Measurements from ENCODE around the gene RS1. TPM values are rescaled to one million over a fixed set of nuclear protein-coding genes. Genes with fewer than 3 reads are reported as not detected.

Gene RS1
- total RNA-seq, 4 donors from 2014 or later, result not detected

- Histone ChIP-seq H3K36me3 (no peaks in the 10 kb centered on the region), H3K27ac (no peak overlapping the region), H3K9me3 (no peaks in the 10 kb centered on the region), H3K27me3 (peaks cover 0 to 2% (median 0%) of the 10 kb centered on the region in 3 donors), H3K4me1 (no peaks in the 10 kb centered on the region), H3K4me3 (no peak overlapping the region)
- no peak for TF ChIP-seq POLR2A (IDR thresholded peaks at IDR 0.05)
- TF ChIP-seq CTCF (IDR thresholded peaks at IDR 0.05 in 4 of 5, conservative IDR thresholded peaks at IDR 0.05 in 1 of 5), result no peak
- in situ Hi-C loops (cut with MboI; ENCODE audit: low sequenced_read_pairs in 4 of 4) (no loop called here), intact Hi-C loops (cut with DNase I; ENCODE audit: low total_unique reads) (no loop called here)
- ATAC-seq (no peak), DNase-seq (no peak)
These were observed 51.6 kb downstream of the RS1 start for GRCh38 chrX:18620349-18620748.

GRCh38 chrX:18619288-18619687 lies 52.6 kb downstream of the RS1 start:
- Histone ChIP-seq H3K27ac (no peak overlapping the region), H3K27me3 (peaks cover 0 to 2% (median 0%) of the 10 kb centered on the region in 3 donors), H3K4me1 (no peaks in the 10 kb centered on the region), H3K9me3 (no peaks in the 10 kb centered on the region), H3K4me3 (no peak overlapping the region), H3K36me3 (no peaks in the 10 kb centered on the region)
- intact Hi-C loops (cut with DNase I; ENCODE audit: low total_unique reads) (no loop called here), in situ Hi-C loops (cut with MboI; ENCODE audit: low sequenced_read_pairs in 4 of 4) (no loop called here)
- ATAC-seq, result no peak
- no peak for DNase-seq
- TF ChIP-seq POLR2A (IDR thresholded peaks at IDR 0.05) (no peak), CTCF (IDR thresholded peaks at IDR 0.05 in 4 of 5, conservative IDR thresholded peaks at IDR 0.05 in 1 of 5) (no peak)

GRCh38 chrX:18617407-18617750 lies 54.5 kb downstream of the RS1 start:
- H3K4me3 ChIP-seq, result no peak overlapping the region
- H3K36me3 ChIP-seq, result no peaks in the 10 kb centered on the region
- intact Hi-C loops (cut with DNase I; ENCODE audit: low total_unique reads), result no loop called here
- no peak for ATAC-seq
- peaks cover 0 to 2% (median 0%) of the 10 kb centered on the region in 3 donors for H3K27me3 ChIP-seq
- no peak for DNase-seq
- H3K27ac ChIP-seq, result no peak overlapping the region
- H3K9me3 ChIP-seq, result no peaks in the 10 kb centered on the region
- in situ Hi-C loops (cut with MboI; ENCODE audit: low sequenced_read_pairs in 4 of 4), result no loop called here
- H3K4me1 ChIP-seq, result no peaks in the 10 kb centered on the region
- TF ChIP-seq CTCF (IDR thresholded peaks at IDR 0.05 in 4 of 5, conservative IDR thresholded peaks at IDR 0.05 in 1 of 5) (no peak), POLR2A (IDR thresholded peaks at IDR 0.05) (no peak)

- intact Hi-C loops (cut with DNase I; ENCODE audit: low total_unique reads), result no loop called here
- ATAC-seq (no peak), DNase-seq (no peak)
- Histone ChIP-seq H3K27ac (no peak overlapping the region), H3K27me3 (peaks cover 0 to 2% (median 0%) of the 10 kb centered on the region in 3 donors), H3K4me3 (no peak overlapping the region), H3K36me3 (no peaks in the 10 kb centered on the region), H3K4me1 (no peaks in the 10 kb centered on the region), H3K9me3 (no peaks in the 10 kb centered on the region)
- in situ Hi-C loops (cut with MboI; ENCODE audit: low sequenced_read_pairs in 4 of 4), result no loop called here
- TF ChIP-seq POLR2A (IDR thresholded peaks at IDR 0.05) (no peak), CTCF (IDR thresholded peaks at IDR 0.05 in 4 of 5, conservative IDR thresholded peaks at IDR 0.05 in 1 of 5) (no peak)
These were observed 55.1 kb downstream of the RS1 start for GRCh38 chrX:18616688-18617406.
